Measurements from ENCODE around the gene XNDC1N.
"Not testable (repeated sequence)": the region's sequence is repeated elsewhere in the genome, so short reads cannot be mapped to it uniquely, and the experiment has no call there.

Gene XNDC1N

DNA sequence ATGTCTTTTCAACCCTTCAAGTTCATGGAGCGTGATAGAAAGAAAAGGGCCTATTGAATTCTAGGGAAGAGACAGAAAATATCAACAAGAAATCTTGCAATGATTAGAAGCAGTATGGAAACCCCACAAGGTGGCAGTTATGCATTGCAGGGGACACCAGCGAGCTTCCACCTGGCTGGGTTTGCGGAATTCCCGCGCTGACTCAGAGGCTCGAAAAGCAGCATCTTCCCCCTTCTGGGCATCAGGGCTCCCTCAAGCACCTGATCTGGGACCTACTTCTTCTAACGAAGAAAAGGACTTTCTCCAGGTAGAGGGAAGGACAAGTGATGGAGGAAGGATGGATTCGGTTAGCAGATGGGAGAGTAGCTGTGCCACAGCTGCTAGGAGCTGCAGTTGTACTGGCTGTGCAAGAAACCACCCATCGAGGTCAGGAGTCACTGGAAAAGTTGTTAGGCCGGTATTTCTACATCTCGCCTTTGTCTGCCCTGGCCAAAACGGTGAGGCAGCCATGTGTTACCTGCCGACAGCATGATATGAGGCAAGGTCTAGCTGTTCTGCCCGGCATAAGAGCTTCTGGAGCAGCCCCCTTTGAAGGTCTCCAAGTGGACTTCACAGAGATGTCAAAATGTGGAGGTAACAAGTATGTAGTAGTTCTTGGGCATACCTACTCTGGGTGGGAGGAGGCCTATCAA, 39.1 kb downstream of the XNDC1N start:
- not testable (repeated sequence) for H3K4me3 ChIP-seq (ENCODE audit: low read length); H3K4me1 ChIP-seq (ENCODE audit: control insufficient read depth, insufficient read depth, low read length); H3K9ac ChIP-seq (ENCODE audit: low read depth, low read length); H3K4me2 ChIP-seq (ENCODE audit: low read length); H3K27me3 ChIP-seq (ENCODE audit: control insufficient read depth, insufficient read depth, low read length); H3K36me3 ChIP-seq (ENCODE audit: insufficient read depth, low read length); H3K9me3 ChIP-seq (replicated peaks; ENCODE audit: low read length)

DNA sequence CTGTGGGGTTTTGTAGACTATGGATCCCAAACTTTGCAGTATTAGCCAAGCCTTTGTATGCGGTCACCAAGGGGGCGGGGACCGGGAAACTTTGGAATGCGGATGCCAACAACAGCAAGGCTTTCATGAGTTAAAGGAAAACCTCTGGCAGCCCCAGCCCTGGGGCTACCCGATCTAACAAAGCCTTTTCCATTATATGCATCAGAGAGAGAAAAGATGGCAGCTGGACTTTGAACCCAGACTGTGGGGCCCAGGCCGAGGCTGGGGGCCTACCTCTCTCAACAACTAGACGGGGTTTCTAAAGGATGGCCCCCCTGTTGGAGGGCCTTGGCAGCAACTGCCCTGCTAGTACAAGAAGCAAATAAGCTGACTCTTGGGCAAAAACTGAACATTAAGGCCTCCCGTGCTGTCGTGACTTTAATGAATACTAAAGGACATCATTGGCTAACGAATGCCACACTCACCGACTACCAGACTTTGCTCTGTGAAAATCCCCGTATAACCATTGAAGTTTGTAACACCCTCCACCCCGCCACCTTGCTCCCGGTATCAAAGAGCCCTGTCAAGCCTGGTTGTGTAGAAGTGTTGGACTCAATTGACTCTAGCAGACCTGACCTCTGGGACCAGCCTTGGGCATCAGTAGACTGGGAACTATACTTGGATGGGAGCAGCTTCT, 39.9 kb downstream of the XNDC1N start:
- not testable (repeated sequence) for H3K4me1 ChIP-seq (ENCODE audit: control insufficient read depth, insufficient read depth, low read length); H3K9me3 ChIP-seq (replicated peaks; ENCODE audit: low read length); H3K4me2 ChIP-seq (ENCODE audit: low read length); H3K9ac ChIP-seq (ENCODE audit: low read depth, low read length); H3K36me3 ChIP-seq (ENCODE audit: insufficient read depth, low read length); H3K27me3 ChIP-seq (ENCODE audit: control insufficient read depth, insufficient read depth, low read length); H3K4me3 ChIP-seq (ENCODE audit: low read length)

DNA sequence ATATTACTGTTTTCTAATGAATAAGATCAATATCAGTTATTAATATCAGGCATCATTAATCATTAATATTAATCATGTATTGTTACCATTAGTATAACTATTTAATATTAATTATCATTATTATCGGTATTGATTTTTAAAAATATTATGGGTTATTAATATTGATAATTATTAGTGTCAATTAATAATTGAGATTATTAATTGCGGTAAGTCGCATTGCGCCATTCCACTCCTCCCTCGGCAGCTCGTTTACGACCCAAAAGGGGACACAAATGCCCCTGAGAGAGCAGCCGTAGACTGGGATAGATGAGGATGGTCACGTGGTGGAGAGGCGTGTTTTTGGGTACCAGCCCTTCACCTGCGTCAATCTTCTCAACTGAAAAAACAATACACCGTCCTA, 42.6 kb downstream of the XNDC1N start:
- not testable (repeated sequence) for H3K4me3 ChIP-seq (ENCODE audit: low read length); H3K36me3 ChIP-seq (ENCODE audit: insufficient read depth, low read length); H3K9me3 ChIP-seq (replicated peaks; ENCODE audit: low read length); H3K4me2 ChIP-seq (ENCODE audit: low read length); H3K9ac ChIP-seq (ENCODE audit: low read depth, low read length); H3K27me3 ChIP-seq (ENCODE audit: control insufficient read depth, insufficient read depth, low read length); H3K4me1 ChIP-seq (ENCODE audit: control insufficient read depth, insufficient read depth, low read length)

Measured in skeletal muscle satellite cell (primary cell).